Inflammatory macrophage treated with lipopolysaccharide for 1 hour (primary cell): ENCODE measurements around the gene FANCD2.
"Not testable (repeated sequence)": the region's sequence is repeated elsewhere in the genome, so short reads cannot be mapped to it uniquely, and the experiment has no call there.

Source experiments
- DNase-seq, 2 donors: peaks; one replicate each; pipeline ENCODE4 v3.0.0-alpha.2; 2020 to 2022

FANCD2 gene

DNA sequence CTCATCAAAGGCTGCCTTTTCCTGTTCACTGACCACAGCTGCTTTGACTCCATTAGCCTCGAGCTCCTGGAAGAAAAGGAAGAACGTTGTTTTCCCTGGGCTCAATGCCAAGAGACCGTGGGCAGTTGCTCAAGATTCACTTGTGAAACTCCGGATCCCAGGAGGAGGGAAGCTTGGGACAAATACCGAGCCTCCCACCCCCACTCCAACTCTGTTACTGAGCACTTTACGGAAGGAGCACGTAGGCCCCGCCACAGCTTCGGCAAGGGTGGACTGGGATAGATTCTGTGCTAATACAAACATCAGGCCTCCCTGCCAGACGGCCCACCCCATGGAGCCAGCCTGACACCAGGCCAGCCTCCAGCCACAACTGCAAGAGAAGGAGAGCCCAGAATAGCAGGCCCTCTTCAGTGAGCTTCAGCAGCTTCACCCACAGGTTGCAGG is 10.8 kb upstream of the FANCD2 start:
- peak; percentile 87 to 93 for DNase-seq

DNA sequence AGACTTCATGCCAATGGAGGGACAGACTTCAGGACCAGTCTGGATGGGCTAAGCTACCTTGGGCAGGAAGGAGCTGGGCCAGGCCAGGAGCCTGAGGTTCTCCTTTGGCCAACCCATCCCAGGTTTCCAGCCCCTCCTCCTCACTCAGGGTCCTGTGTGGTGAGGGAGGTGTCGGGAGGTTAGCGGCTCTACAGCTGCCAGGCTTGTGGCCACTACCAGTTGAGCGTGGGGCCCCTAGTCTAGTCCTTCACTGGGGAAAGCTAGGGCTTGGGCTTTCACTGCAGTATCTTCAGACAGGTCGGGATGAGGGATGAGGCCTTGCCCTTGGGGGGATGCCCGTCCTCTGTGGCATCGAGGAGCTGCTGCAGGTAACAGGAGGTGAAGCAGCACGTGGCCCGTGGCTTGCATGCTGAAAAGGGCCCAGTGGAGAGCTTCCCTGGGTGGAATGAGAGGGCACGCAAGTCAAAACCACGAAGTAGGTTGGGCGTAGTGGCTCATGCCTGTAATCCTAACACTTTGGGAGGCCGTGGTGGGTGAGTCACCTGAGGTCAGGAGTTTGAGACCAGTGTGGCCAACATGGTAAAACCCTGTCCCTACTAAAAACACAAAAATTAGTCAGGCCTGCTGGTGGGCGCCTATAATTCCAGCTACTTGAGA is 8.5 kb upstream of the FANCD2 start:
- no peak for DNase-seq

DNA sequence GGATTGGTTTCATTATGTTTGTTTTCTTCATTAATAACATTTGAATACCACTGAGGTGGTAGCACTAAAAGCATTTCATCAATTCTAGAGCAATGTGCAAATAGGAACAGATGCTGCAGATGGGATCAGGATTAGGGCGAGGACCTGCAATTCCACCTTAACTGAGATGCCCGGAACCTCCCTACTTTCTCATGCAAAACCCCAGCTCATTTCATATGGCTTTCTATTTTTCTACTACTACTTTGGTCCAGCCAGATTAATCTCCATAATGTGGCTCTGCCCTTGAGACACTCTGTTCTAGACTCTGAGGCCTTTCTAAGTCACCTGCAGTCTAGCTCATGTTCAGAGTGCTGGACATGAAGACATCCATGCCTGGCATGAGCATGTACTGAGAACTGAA is 7.4 kb upstream of the FANCD2 start:
- not testable (repeated sequence) for DNase-seq

DNA sequence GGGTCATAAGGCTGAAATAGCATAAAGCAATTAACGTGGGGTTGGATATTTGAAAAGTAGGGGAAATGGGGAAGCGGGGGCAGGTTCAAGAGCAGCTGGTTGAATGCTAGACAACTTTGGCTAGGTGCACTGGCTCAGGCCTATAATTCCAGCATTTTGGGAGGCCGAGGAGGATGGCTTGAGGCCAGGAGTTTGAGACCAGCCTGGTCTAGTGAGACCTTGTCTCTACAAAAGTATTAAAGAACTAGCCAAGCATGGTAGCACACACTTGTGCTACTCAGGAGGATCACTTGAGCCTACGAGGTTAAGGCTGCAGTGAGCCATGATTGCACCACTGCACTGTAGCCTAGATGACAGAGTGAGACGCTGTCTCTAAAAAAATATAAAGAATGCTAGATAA is 6.9 kb upstream of the FANCD2 start:
- no peak for DNase-seq

DNA sequence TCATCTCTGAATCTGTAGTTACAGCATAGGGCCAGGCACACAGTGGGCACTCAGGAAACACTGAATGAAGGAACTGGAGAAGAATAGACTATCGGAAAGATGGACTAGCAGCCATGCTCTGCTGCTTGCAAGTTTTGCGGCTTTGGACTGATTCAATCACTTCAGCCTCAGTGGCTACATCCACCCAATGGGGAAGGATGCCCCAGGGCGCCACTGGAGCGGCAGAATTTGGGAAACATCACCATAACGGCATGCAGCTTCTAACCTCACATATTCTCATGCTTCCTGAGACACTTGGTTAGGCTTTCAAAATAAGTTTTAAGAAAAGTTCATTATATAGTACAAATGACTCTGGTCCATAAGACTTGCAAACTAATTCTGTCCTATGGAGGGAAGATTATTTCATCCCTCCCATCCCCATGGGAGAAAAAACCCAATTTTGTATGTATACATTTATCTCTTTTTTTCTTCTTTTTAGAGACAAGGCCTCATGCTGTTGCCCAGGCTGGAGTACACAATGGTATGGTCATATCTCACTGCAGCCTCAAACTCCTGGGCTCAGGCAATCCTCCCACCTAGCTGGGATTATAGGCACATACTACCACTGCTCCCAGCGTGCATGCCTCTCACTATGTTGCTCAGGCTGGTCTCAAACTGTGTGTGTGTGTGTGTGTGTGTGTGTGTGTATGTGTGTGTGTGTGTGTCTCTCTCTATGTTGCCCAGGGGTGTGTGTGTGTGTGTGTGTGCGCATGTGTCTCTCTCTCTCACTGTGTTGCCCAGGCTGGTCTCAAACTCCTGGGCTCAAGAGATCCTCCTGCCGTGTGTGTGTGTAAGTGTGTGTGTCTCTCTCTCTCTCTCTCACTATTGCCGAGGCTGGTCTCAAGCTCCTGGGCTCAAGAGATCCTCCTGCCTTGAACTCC is 4.1 kb upstream of the FANCD2 start:
- DNase-seq, result no peak

DNA sequence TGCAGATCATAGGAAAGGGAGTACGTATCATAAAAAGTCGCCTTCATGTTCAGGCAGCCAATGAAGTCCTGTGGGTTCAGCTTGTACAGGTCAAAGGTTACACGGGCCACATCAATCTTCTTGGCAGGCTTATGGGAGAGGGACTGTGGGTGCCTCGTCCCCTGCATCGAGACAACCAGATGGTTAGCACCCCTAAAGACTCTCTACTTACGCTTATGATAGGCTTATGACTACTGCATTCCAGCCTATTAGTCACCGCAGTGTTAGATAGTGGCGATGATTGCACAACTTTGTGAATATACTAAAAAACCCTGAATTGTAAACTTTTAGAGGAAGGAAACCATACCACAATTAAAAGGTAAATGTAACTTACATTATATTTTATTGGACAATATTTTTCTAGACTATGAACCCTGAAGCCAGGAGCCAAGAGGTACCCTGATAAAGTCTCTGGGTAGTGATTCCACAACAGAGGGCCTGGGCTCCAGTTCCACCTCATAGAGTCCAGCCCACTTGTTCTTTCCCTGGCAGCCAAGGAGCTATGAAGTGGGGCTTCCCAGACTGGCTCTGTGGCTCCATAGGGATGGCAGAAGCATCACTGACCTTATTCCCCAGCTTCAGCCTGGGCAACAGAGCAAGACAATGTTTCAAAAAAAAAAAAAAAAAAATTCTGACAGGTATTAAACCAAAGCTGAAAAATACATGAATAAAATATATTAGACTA is 2.5 kb upstream of the FANCD2 start:
- DNase-seq, result peak; percentile 62 to 65

DNA sequence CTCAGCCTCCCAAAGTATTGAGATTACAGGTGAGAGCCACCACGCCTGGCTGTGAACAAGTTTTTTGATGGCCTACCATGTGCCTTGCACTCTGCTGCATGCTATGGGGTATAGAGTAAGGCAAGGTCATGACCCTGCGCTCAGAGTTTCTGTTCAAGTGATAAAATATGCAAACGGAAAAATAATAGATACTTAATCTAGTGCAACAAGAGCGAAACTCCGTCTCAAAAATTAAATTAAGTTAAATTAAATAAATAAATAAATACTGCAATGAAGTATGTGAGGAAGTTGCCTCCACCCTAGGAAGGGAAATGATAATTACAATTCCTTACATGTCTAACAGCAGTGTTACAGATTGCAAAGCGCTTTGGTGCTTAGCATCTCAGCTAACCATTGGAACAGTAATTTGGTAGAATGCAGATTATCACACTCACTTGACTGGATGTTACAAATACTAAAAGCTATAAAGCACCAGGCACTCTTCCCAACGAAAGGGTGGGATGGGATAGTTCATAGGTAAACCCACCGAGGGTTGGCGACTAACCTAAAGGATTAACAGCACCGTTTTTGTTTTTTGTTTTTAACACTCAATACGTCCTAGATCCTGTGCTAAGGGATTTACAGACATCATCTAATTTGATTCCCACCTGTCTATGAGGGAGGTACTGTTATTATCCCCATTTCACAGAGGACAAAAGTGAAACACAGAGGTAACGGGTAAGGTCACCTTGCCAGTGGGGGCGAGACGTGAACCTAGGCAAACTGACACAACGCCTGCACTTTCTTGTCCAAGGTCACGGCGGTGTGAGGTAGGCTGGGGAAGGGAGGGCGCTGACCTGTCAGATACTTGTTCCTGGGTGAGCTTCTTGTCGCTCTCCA is 793 bp upstream of the FANCD2 start:
- DNase-seq, result no peak

DNA sequence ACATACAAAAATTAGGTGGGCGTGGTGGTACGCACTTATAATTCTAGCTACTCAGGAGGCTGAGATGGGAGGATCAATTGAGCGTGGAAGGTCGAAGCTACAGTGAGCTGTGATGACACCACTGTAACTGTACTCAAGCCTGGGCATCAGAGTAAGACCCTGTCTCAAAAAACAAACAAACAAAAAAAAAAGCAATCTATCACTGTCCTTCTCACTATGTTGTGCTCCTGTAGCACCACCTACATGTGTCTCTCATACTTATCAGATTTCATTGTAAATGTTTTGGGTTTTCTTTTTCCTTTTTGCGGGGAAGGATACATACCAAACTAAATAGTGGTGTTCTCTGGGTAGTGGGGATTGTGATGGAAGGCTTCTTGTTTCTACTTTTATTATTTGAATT is 14.8 kb downstream of the FANCD2 start:
- no peak for DNase-seq

DNA sequence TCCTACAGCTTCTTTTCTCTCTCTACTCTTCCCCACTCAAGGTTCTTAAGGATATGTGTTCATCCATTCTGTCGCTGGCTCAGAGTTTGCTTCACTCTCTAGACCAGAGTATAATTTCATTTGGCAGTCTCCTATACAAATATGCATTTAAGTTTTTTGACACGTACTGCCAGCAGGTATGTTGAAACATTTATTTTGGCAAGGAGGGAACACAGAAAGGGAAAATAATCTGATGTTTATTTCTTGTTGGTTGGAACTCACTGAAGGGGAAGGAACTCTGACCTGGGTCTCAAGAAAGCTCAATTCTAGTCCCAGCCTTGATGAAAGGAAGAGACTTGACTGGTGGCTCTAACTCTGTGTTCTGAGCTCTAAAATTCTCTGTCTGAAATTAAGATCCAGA is 21.6 kb downstream of the FANCD2 start:
- DNase-seq, result no peak

DNA sequence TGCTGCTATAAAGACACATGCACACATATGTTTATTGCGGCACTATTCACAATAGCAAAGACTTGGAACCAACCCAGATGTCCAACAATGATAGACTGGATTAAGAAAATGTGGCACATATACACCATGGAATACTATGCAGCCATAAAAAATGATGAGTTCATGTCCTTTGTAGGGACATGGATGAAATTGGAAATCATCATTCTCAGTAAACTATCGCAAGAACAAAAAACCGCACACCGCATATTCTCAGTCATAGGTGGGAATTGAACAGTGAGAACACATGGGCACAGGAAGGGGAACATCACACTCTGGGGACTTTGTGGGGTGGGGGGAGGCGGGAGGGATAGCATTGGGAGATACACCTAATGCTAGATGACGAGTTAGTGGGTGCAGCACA is 26.8 kb downstream of the FANCD2 start:
- DNase-seq, result not testable (repeated sequence)

DNA sequence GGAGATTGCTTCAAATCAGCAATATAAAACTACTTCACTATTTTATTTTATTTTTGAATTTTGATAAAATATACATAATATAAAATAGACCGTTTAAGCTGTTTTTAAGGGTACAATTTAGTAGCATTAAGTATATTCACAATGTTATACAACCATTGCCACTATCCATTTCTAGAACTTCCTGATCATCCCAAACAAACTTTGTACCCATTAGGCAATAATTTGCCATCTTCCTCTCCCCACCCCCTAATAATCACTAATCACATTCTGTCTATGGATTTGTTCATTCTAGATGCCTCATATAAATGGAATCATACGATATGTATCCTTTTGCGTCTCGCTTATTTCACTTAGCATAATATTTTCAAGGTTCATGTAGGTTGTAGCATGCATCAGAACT is 28.9 kb downstream of the FANCD2 start:
- no peak for DNase-seq

DNA sequence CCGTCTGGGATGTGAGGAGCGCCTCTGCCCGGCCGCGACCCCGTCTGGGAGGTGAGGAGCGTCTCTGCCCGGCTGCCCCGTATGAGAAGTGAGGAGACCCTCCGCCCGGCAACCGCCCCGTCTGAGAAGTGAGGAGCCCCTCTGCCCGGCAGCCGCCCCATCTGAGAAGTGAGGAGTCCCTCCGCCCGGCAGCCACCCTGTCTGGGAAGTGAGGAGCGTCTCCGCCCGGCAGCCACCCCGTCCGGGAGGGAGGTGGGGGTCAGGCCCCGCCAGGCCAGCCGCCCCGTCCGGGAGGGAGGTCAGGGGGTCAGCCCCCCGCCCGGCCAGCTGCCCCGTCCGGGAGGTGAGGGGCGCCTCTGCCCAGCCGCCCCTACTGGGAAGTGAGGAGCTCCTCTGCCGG is 43.8 kb downstream of the FANCD2 start:
- not testable (repeated sequence) for DNase-seq

DNA sequence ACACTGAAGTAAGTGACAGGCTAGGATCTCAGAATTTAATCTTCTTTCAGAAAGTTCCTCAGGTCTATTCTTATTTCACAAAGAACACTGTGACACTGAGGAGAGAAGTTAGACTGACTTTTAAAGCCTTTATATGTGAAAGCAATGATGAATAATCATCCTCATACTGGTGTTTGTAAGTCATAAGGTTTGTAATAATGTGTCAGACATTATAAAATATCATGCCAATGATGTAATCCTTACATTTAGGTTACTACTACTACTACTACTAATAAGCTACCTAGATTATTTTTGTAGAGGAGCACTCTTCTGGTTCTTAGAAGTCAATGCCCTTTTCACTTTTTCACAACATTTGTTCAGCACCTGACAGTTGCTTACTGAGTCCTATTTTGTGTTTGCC is 48.4 kb downstream of the FANCD2 start:
- DNase-seq, result no peak

DNA sequence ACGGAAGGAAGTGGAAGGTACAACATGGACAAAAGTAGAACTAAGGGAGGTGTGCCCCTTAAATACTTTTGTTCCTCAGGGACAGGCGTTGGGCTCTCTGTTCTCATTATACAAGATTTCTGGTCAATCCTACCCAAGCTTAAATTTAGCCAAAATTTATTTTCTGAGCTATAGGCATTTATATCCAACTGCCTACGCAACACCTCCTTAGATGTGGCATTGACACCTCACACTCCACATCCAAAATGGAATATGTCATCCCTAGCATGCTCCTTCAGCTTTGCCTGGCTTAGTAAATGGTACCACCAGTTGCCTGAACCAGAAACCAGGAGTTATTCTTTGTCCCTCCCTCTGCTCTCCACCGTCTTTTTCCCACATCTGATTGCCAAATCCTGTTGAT is 55.6 kb downstream of the FANCD2 start:
- DNase-seq, result no peak

DNA sequence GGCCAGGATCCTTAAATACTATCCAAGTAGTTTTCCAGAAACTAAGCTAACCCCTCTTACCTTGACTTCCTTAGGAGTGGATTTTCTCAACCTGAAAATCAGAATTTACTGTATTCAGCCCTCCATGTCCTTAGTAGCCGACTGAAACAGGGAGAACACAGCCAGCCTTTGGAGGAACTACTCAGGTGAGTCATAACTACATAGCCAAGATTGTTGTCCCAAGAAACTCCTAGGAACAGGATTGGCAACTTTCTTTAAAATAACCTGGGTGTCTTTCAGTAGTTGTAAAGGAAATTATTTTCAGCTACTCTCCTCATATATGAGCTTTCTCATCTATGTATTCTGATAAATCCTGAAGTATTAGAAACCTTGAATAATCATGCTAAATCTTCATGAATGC is 59.5 kb downstream of the FANCD2 start:
- no peak for DNase-seq

DNA sequence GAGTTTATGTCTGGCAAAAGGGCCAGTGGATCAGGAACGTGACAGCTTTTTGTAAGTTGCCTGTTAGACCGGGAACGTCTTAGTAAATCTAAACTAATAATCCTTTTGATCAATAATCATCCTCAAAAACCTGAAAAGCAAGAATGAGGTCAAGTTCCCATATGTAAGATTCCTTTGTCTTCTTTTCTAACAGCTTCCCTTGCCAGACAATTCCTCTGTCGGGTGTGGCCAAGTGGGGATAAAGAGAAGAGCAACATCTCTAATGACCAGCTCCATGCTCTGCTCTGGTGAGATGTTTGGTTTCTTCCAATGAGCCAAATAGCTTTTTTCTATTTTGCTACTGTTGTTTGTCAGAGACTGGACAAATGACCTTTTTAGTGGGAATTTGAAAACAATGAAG is 62.0 kb downstream of the FANCD2 start:
- no peak for DNase-seq

DNA sequence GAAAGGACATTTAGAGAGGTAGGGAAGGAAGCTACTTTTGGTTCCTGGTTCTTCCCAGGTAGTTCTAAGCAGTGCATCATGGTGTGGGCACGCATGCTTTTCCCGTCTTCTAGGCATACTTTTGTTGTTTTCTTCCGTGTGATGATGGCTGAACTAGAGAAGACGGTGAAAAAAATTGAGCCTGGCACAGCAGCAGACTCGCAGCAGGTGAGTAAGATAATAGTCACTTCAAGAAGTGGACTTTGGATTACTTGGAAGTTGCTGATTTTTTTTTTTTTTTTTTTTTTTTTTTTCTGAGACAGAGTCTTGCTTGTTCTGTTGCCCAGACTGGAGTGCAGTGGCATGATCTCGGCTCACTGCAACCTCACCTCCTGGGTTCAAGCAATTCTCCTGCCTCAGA is 63.9 kb downstream of the FANCD2 start:
- DNase-seq, result no peak

DNA sequence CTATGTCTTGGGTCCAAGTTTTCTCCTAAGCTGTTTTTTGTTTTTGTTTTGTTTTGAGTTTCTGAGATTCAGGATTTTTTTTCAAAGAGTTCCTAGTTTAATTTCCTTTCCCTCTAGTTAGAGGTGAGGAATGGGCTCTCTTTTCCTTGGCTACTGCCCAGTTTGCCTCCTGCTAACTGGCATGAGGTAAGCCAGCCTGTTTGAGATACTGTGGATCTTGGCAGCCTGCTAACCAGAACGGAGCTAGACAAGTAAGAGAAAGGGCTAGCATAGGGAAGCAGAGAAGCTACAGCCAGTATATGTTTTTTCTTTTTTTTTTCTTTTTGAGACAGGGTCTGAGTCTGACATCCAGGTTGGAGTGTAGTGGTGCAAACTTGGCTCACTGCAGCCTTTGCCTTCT is 64.5 kb downstream of the FANCD2 start:
- DNase-seq, result not testable (repeated sequence)

DNA sequence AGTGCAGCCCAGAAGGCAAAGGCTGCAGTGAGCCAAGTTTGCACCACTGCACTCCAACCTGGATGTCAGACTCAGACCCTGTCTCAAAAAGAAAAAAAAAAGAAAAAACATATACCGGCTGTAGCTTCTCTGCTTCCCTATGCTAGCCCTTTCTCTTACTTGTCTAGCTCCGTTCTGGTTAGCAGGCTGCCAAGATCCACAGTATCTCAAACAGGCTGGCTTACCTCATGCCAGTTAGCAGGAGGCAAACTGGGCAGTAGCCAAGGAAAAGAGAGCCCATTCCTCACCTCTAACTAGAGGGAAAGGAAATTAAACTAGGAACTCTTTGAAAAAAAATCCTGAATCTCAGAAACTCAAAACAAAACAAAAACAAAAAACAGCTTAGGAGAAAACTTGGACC is 65.2 kb downstream of the FANCD2 start:
- DNase-seq, result not testable (repeated sequence)

DNA sequence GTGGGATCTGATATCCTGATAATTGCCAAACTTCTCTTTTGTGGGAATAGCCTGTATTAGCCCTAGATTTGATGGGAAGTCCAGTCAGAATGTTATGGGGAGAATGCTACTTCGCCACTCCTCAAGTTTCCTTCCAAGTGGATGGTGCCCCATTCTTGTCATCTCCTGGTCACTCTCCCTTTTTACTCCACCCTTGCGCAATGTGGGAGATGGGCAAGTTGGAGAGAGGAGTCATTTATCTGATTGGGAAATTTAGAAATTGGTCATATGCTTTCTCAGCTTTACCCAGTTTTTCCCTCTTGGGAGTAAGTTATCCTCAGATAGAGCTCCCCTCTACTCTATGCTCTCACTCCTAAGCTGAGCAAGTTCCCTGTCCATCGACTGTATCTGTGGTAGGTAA is 67.4 kb downstream of the FANCD2 start:
- DNase-seq, result no peak

DNA sequence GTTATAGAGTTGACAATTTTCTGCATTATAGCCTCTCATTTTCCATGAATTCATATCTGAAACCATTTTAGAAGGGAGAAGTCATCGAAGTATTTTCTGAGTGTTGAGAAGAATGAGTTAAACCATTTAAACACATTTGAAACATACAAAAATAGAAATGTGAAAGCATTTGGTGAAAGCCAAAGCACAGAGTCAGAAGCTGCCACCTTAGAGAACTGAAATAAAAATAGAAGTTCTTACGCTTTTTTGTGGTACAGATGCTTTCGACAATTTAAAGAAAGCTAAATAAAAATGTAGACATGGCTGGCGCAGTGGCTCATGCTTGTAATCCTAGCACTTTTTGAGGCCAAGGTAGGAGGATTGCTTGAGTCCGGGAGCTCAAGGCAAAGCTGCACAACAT is 72.8 kb downstream of the FANCD2 start:
- DNase-seq, result no peak

DNA sequence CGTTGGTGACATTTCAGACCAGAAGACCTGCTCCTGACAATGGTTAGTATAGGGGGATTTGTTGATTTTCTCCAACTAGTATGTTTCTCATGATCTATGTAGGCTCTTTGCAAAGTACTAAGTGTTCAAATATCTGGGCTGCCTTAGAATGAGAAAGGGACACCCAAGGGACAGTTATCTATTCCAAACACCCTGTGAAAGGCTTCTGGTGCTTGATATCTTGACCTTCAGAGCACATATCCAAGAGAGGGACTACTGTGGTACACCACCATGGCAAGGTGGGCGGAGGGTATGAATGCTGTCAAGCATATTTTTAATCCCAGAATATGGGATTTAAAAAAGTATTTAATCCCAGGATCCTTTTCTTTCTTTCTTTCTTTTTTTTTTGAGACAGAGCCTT is 80.7 kb downstream of the FANCD2 start:
- DNase-seq, result no peak

DNA sequence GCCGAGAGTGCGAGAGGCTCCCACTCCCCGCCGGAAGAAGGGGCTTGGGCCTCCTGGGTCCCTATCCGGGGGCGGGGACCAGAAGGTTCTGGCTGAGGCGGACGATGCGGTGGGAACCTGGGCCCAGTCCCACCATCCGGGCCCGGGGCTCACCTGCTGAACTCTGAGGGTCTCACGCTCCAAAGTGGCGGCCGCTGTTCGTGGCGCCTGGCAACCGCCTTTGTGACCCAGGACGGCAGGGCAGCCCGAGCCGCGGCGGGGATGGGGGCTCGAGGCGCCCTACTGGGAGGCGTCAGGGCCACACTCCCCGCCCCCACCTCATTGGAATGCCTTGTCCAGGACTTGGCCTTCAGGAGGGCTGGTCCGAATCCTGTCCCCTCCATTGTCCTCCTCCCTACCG is 81.9 kb downstream of the FANCD2 start, which contains the start of gene FANCD2OS:
TSS of gene FANCD2OS (minus strand) at position 165 of the 400 bp plus-strand sequence. CDS start 3,481 bp downstream, outside the sequence.
- no peak for DNase-seq
